GM13976 (cell line): ENCODE measurements around the gene FBLN2.
"Not testable (repeated sequence)": the region's sequence is repeated elsewhere in the genome, so short reads cannot be mapped to it uniquely, and the experiment has no call there.

Experiments used
- DNase-seq: peaks from one replicate; pipeline ENCODE4 v3.0.0; 2012; ENCODE audit warnings: low spot score
- CTCF ChIP-seq: IDR thresholded peaks from 2 replicates; pipeline ENCODE4 v1.5.1; 2012; ENCODE audit warnings: borderline replicate concordance, mild to moderate bottlenecking; ENCODE audit not compliant: insufficient read depth; ENCODE audit errors: extremely low read depth, missing control alignments, control extremely low read depth
- in situ Hi-C: fragments of 300-500 bp; cut with MboI; formaldehyde crosslinking; loops from one replicate; pipeline ENCODE4 v1.12.0; 2022; ENCODE audit warnings: low sequenced_read_pairs, mixed read lengths, inconsistent platforms; ENCODE audit not compliant: unreplicated experiment

Gene FBLN2

GRCh38 chr3:13548696-13549622 is at the start of gene FBLN2:
FBLN2 (plus strand) TSS chr3:13549125; CDS start chr3:13570356, 21,231 bp downstream.
- in situ Hi-C loops, result no loop called here
- TF ChIP-seq CTCF, result no peak
- DNase-seq, result no peak

GRCh38 chr3:13499246-13499645 is 49.7 kb upstream of the FBLN2 start:
- DNase-seq, in situ Hi-C loops: not testable (repeated sequence)

- peak; percentile 41 for TF ChIP-seq CTCF
- DNase-seq, result peak; percentile 76
- in situ Hi-C loops, result loop anchor here (5.0 kb wide), 1 partner anchor 147 kb away; no protein-coding TSS in a partner anchor
Measured at GRCh38 chr3:13500133-13500885, 48.6 kb upstream of the FBLN2 start.

GRCh38 chr3:13501056-13501455 is 47.9 kb upstream of the FBLN2 start:
- no peak for DNase-seq
- TF ChIP-seq CTCF, result no peak
- in situ Hi-C loops, result loop anchor here (5.0 kb wide), 1 partner anchor 146 kb away; no protein-coding TSS in a partner anchor

GRCh38 chr3:13501521-13501920 is 47.4 kb upstream of the FBLN2 start:
- in situ Hi-C loops, result loop anchor here (5.0 kb wide), 1 partner anchor 146 kb away; no protein-coding TSS in a partner anchor
- no peak for TF ChIP-seq CTCF
- no peak for DNase-seq

- no peak for DNase-seq
- no peak for TF ChIP-seq CTCF
- in situ Hi-C loops, result loop anchor here (5.0 kb wide), 1 partner anchor 145 kb away; no protein-coding TSS in a partner anchor
Measured at GRCh38 chr3:13501958-13502790, 46.8 kb upstream of the FBLN2 start.
